Adrenal gland (tissue), 5 donors: ENCODE results near the gene TCF12.

Source experiments
- CTCF ChIP-seq, 6 experiments: fragments of 450-650 bp in 4 of 6; fragments of 200-600 bp in 2 of 6; sonication (generic) in 1 of 6; IDR thresholded peaks; 1 replicate in 5 of 6; 2 replicates in 1 of 6; pipeline versions ENCODE4 v1.5.1 to v1.8.0; 2016 to 2021; ENCODE audit warnings: antibody characterized with exemption in 6 of 6, mild to moderate bottlenecking in 2 of 6, moderate library complexity in 1 of 6
- POLR2A ChIP-seq, 2 donors: fragments of 450-650 bp; IDR thresholded peaks; one replicate each; pipeline ENCODE4 v1.6.1; 2017; ENCODE audit warnings: antibody characterized with exemption in 2 of 2, mild to moderate bottlenecking in 2 of 2, moderate library complexity in 1 of 2
- donor health status: DM: no; HTN: no; CAD: no.

- TF ChIP-seq POLR2A (IDR thresholded peaks at IDR 0.05), result no peak
- TF ChIP-seq CTCF (IDR thresholded peaks at IDR 0.05), result no peak
Observed at GRCh38 chr15:57150066-57150865, 231.8 kb downstream of the TCF12 start.
